HL-60/S4 treated with phorbol 12-myristate 13-acetate at 8.2 ng/mL for 4 days and 3 days (cell line): ENCODE data around the gene OR6N2.

ENCODE experiments used
- in situ Hi-C: fragments of 300-500 bp; cut with MboI; formaldehyde crosslinking; loops from 2 replicates; pipeline ENCODE4 v1.15.0; 2022; ENCODE audit warnings: low sequenced_read_pairs

Gene OR6N2

DNA sequence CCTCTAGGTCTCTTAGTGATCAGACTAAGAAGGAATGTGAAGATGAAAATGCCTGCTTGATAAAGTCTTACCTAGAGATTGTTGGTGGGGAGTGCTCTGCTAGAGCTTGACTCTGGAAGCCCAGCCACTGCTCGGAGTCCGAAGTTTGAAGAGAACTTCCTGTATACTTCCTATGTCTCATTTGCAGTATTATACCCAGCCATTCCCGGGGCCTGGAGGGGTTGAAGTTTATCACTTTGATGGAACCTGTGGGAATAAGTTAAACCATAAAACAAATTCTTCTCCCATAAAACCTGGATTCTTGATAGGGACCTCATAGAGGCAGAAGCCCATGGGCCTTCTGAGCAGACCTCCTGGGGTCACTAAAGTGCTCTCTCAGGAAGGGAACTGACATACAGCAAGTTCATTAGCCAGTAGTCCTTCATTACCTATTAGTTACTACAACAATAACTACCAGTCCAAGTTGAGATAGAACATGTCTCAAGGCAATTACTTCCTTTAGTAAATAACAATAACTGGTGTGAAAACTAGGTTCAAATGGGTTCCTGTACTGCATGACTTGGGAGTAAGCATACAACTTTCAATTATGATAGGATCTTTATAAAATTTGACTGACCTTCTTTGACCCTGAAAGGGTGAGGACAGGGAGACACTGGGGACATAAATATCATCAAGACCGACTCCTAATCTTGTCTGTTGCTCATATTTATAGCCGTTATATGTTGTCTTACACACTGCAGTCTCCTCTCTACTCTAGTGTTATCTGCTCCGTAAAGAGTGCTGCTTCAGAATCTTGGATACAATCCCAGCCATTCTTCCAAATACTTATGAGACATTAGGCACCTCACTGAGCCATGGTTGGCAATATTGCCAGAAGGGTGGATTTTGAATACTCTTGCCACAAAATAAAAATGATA lies 8.8 kb downstream of the OR6N2 start, which contains the start of gene OR6N1:
TSS of gene OR6N1 (minus strand) at position 246 of the 917 bp plus-strand sequence. CDS start 5,513 bp downstream, outside the sequence.
- in situ Hi-C loops, result no loop called here

DNA sequence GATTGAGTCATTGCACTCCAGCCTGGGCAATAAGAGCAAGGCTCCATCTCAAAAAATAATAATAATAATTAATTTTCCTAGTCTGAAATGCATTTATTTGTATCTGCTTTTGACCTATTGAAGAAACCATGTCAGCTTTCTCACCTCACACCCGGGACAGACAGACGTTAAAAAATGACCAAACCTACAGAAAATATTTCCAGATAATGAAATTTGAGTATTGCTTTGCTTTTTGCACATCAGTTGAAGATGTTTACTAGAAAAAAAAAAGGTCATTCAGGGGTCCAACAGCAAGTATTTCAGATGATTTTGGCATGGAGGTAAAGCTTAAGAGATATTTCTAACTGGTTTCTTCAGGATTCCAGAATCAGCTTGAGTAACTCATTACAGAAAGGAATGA lies 26.6 kb downstream of the OR6N2 start, which contains the start of gene OR6K6:
TSS of gene OR6K6 (plus strand) at position 301 of the 400 bp plus-strand sequence. CDS start 168 bp downstream, outside the sequence.
- in situ Hi-C loops, result no loop called here

GRCh38 chr1:158752155-158752712 lies 28.8 kb downstream of the OR6N2 start:
- in situ Hi-C loops, result no loop called here

DNA sequence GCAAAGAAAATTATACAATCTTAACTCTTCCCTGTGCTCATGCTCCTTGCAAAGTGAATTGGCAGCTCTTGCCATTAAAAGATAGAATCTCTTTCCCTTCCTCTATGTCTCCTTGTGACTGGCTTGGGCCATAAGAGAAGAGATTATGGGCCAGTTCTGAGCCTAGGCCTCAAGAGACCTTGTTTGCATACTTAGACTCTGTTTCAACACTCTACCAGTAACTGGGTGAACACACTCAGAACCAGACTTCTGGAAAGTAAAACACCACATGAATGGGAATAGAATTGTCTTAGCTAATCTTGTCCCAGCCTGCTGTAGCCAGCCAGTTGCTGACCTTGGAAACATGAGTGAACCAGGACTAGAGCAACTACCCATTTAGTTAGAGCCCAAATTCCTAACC lies 45.2 kb downstream of the OR6N2 start:
- in situ Hi-C loops, result no loop called here

GRCh38 chr1:158732524-158732923 lies 48.5 kb downstream of the OR6N2 start:
- in situ Hi-C loops, result no loop called here

DNA sequence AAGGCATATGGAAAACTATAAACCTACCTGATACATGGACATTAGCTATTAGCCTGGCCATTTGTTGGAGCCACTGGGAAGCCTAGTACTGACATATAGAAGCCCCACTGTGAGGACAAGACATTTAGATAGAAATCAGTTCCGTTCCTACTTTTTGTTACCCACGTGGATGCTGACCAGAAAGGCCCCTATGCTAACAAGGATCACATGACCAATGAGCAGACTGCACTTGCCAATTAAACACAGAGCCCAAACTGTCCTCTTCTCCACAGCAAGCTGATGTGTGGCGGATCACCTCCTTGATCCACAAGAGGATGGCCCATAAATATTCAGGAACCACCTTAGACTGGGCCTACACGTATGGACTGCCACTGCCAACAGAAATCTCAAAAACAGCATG lies 49.3 kb downstream of the OR6N2 start:
- in situ Hi-C loops, result no loop called here

DNA sequence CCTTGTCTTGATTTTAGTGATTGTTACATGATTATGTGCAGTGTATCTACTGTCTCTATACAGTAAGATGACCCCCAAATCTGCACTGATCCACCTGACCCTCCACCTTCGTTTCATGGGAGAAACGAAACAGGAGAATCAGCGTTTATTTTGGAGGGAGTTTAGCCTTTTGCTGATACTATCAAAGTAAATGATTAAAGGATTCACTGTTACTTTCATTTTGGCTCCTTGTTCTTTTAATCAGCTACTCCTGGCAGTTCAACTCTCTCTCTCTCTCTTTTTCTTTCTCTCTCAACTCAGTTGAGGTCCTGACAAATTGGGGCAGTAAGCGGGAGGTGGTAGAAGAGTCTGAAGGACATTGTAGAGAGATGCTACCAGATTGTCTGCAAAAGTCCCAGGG lies 50.6 kb downstream of the OR6N2 start:
- in situ Hi-C loops, result no loop called here

DNA sequence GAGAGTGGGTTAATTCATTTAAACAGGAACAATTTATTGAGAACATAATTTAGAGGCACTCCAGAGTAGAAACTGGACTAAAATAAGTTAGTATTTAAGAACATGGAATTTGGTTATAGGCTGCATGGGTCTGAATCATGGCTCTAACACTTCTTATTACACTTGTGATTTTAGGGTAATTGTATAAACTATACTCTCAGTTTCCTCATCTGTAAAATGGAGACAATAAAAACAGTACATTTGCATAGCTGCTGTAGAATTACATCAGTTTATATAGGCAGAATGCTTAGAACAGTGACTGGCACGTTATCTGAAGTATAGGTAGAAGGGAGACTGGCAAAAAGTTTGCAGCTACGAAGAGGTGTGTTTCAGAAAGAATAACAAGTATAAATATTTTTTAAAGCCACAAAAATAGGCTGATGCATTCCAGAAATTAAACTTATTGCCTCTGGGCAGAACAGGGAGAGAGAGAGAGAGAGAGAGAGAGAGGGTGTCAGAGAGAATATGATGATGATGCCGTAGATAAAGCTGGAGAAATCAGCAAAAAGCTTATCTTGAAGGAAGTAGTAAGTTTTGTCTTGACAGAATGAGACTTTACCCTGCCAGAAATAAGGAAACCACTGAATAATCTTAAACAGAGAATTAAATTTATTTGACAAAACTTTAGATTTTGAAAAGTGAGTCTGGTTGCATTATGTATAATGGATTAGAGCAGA lies 52.3 kb downstream of the OR6N2 start:
- in situ Hi-C loops, result no loop called here

GRCh38 chr1:158724442-158724841 lies 56.6 kb downstream of the OR6N2 start:
- in situ Hi-C loops, result no loop called here
